Fibroblast of skin of scalp (primary cell): ENCODE results near the gene MPRIP.
"Not testable (repeated sequence)": the region's sequence is repeated elsewhere in the genome, so short reads cannot be mapped to it uniquely, and the experiment has no call there.

Experiments
- DNase-seq: peaks from one replicate; pipeline ENCODE4 v3.0.0-alpha.2; 2013

Gene MPRIP

DNA sequence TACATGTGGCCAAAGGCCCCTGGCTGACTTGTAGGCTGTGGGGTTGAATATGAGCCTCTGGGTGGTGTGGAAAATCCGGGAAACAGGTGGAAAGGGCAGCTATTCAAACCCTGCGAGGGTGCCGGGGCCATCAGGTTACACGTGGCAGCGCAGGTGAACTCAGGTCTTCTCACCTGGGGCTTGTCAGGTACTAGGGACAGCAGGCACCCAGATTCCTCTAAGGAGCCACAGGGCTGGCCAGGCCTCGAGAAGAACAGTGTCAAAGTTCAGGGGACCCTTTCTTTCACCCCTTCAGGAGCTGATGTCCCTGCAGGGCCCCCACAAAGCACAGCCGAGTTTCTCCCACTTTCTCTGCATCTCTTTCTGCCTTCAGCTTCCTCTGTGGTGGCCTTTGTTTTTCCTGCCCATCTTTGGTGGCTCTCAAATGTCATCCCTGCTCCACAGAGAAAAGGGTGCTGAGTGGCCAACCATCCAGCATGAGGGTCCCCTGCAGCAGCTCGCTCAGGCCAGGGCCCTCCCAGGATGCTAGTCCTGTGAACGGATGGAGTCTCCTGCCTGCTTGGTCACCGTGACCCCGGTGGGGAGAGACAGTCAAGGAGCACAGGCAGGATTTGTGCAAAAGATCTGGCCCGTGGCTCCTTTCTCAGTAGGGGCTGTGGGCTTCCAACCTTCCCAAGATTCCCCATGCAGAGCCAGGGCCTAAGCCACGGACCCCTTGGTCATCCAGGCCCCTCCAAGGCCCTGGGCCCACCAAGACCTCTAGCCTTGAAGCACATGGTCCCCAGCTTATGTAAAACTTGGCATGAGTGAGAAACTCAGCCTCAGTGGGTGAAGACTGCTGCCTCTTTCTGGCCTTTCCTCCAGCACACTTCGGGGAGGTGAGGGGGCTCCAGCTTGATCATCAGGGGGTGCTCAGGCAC lies 28.2 kb upstream of the MPRIP start:
- not testable (repeated sequence) for DNase-seq

DNA sequence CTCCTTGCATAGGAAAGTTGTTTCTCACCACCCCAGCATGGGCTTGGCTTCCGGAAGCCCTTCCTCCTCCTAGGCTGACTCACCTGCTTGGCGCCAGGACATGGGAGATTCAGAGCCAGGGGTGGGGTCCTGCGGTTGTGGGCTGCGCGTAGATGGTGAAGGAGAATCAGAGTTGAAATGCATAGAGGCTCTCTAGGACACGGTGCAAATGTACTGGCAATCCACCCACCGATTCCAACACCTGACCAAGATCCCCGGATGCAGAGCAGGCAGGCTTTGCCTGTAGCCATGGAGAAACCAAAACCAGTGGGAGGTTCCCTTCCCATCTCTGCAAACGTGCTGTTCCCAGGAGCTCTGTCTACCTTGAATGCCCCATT lies 27.5 kb upstream of the MPRIP start:
- DNase-seq, result not testable (repeated sequence)

DNA sequence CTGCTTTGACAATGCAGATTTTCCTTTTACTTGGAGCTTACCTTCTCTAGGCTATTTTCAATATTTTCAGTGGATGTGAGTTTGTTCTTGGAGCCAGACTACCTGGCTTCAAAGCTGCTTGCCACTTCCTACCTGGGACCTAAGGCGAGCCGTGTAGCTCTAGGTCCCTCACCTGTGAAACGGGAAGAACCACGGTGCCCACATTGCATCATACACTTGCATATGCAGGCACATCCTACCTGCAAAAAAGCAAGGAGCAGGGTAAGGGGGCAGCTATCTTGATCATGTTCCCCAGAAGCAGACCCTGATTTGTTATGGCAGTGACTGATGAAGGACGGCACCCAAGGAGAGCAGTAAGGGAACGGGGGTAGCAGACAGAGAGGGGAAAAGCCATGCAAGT lies 27.0 kb upstream of the MPRIP start:
- no peak for DNase-seq

DNA sequence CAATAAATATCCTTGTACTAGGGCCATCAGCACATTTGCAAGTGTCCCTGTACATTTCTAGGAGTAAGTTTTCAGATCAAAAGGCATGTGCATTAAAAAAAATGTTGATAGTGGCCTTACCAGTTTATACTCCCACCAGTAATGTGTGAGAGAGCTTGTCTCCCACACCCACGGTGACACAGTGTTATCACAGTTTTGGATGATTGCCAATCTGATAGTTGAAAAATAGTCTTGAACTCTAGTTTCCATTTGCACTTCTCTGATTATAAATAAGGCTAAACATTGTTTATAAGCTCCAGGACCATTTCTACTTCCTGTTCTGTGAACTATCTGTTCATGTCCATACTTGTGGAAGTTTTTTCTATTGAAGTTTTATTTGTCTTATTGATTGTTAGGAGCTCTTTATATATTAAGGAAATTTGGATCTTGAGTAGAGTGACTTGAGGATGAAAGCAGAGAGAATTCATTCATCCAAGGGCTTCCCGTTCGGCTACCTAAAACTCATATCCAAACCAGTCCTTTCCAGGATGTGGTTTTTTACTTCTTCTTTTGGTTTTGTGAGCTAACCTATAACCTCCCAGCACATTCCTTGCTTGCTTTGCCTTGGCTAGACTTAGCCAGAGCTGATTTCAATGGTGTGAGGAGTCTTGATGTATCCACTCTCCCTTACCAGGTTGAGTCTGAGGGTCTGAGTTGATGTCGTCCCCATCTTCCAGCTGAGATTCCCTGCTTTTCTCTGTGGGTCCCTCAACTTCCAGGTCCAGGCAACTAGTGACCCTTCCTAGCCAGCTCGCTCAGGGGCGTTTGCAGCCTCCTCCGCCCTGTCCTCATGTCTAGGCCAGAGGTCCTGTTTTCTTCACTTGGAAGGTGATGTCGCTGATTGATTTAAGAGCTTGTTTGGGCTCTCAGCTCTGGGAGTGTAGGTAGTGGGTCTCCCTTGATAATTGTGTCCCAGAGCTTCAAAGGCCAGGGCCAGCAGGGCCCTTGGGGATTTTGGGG lies 25.8 kb upstream of the MPRIP start:
- DNase-seq, result not testable (repeated sequence)

DNA sequence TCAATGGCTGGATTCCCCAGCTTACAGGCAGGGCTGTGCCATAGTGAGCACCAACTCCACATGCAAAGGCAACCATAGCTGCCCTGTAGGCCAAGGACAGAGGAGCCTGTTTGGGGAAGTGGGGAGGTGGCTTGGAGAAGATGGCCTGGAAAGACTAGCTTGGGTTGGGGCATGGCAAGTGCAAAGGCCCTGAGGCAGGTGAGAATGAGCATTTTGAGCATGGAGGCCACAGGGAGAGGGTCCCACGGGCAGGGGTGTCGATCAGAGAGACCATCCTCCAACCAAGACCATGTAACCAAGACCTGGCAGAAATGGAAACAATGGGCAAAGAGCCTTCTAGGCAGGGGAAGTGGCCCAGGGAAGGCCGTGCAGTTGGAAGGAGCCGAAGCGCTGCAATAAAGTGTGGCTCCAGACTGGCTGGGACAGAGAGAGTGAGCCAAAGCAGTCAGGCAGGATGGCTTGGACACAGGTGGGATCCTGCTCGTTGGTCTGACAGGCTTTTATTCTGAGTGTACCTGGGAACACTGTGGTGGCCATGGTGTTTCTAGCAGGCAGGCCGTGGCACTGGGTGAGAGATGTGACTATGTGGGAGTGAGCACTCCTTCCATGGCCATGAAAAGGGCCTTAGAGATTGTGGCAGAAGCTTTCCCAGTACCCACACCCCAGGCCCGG lies 24.8 kb upstream of the MPRIP start:
- no peak for DNase-seq

DNA sequence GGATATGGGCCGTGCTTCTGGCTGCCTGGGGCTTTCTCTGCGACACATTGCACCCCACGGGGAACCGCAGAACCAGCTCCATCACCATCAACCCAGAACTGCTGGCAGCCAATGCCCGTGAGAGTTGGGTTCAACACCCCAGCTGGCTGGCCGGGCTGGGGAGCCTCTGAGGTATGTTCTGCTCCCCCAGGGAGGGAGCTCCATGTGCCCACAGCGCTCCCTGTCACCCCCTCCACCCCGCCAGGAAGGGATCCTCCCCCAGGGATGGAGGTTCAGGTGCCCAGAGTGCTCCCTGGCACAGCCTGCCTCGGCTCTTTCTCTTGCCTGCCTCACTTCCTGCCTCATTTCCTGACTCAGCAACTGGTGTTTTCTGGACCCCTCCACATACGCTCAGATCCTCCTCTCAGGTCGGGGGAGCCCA lies 24.2 kb upstream of the MPRIP start:
- no peak for DNase-seq

DNA sequence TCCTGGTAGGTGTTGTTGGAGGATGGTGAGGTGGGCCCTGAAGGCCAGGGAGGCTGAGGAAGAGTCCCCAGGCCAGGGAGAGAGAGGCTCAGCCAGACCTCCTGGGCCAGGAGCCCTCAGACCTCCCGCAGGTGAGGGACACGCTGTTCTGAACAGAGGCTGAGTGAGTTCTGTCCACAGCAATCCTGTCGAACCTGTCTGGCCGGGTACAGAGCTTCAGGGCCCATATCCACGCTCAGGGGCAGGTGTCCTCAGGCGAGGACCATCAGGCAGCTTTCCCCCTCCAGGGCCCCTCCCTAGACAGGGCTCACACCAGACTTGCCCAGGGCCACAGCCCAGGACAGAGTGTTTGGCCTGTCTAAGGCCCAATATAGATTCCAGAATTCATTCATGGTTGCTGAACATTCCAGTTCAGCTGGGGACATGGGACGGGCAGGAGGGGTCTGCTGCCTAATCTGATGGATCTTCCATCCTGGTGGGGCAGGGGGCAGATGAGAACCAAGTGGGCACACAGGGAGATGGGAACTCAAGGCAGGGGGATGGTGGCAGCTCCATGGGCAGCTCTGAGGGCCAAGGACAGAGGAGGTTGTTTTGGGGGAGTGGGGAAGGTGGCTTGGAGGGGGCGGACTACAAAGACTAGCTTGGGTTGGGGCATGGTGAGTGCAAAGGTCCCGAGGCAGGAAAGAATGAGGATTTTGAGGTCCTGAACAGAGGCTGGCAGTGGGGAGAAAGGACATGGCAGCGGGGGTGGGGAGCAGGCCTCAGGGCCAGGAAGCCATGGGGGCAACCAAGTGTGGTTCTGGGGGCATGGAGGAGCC lies 23.4 kb upstream of the MPRIP start:
- DNase-seq, result no peak

DNA sequence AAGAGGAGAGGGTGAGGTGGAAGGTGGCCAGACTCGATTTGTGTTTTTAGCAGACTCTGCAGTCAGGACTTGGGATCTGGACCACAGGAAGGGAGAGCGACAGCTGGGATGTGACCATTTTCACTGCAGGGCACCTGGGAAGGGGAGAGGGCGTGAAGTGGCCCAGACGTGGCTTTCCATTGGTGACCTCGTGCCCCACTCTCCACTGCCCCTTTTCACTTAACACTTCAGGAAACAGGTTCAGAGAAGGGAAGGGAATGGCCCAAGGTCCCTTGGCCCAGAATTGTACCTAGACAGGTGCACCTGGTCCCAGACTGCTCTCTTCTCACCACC lies 22.9 kb upstream of the MPRIP start:
- DNase-seq, result no peak

DNA sequence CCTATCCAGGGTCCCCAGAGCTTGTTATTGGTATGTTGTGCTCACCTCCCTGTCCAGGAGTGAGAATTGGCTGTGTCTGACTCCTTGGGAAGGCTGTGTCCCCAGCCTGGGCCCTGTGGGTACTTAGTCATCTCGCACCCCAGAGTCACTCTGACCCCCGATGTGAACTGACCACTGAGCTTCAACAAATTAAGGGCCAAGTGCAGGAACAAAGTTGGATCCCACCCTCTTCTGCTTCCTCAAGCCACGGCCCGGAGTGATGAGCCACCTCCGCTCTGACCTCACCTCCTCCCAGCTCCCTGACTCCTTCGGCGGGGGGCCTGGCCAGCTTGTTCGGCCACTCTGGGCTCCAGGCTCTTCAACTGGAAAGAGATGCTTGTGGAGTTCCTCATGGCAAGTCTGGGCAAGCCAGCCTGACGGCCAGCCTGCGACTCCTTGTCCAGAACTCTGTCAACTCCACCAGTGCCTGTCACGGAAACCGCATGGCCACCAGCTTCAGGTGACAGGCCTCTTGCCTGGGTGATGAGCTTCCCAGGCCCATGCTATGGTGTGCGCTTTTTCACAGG lies 22.3 kb upstream of the MPRIP start:
- DNase-seq, result no peak

DNA sequence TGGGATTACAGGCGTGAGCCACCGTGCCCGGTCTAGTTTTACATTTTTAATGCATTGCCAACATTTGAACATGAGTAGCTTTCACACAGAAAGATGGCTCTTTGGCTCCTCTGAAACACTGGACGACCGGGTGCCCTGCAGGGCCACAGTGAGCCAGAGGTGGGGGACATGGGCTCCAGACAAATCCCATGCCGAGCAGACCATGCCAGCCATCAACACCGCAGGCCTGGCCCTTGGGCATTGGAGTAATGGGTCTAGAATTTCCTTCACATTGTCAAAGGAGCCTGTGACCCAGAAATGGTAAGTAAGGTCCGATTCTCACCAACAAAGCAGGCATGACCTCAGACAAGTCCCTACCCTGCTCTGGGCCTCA lies 21.4 kb upstream of the MPRIP start:
- no peak for DNase-seq

DNA sequence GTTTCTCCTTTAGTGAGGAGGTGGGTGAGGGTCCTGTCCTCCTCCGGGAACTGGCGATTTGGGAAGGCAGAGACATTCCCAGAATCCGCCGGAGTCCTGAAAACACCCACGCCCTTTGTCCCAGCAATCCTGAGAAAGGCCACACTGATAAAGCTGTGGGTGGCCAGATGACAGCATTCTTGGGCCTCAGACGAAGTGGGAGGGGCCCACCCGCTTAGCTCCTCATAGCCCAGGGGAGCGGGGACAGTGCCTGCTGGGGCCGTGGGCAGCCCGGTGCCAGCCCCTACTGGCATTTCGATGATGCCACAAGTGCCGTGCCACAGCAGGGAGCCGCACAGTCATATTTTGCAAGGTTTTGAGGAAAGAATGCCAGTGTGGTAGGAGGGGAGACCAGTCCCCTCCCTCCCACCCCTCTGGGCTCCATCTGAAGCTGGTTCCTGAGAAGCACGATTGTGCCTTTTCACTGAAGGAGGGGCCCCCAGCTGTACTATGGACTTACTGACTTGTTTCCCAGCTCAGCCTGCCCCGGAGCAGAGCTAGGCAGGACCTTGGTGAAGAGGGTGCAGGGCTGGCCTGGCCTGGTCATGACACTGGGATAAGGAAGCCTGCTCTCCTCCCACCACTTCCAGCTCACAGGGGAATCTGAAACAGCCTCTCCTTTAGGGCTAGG lies 20.9 kb upstream of the MPRIP start:
- DNase-seq, result peak; percentile 74

DNA sequence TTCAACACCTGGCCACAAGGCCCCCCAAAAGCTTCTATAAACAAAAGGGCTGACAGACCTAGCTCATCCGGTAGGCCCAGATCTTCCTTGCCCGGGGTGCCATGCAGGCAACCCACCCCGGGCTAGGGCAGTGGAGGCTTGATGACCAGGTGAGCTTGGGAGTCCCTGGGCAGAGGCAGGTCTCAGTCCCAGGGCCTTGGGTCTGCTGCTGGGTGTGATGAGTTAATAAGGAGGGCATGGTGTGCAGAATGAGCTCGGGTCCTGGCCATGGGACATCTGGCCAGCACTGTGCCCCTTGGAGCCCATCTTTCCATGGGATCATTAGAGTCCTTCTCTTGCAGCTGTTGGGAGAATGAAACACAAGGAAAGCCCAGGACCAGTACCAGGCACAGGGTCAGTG lies 20.2 kb upstream of the MPRIP start:
- no peak for DNase-seq

DNA sequence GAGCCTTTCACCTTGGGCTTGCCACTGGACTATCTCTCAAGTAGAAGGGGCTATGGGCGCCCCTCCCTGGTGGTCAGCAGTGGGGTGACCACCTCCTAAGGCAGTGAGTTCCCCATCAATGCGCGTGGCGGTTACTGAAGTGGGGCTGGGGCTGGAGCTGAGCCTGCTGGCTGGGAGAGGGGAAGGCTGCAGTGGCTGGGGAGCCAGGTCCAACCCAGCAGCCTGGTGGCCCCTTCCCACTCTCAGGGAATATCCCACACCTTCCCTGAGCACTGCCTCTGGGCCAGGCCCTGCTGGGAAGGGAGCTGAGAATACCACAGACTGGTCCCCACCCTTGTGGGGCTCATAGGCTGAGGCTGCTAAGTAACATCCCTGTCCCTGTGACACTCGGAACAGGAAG lies 19.8 kb upstream of the MPRIP start:
- DNase-seq, result no peak

DNA sequence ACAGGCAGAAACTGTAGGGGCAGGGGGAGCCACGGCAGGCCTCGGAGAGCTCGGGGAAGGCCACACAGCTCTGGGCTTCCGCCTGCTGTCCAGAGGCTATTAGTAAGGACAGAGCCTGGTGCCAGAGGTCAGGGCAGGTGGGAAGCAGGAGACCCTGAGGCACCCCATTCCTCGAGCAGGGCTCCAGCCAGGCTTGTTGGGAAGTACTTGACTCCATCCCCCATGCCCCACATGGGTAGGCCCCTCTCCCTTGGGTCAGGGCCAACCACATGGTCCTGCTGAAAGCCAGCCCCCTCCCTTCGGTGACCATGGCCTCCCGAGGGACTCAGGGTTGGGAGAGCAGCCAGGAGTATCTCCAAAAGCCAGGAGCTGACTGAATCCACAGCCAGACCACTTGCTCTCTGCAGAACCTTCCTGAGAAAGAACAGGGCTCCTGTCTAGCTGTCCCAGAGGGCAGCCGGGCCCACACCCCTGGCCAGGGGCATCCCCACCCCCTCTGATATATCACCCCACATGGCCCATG lies 17.4 kb upstream of the MPRIP start:
- peak; percentile 33 for DNase-seq

DNA sequence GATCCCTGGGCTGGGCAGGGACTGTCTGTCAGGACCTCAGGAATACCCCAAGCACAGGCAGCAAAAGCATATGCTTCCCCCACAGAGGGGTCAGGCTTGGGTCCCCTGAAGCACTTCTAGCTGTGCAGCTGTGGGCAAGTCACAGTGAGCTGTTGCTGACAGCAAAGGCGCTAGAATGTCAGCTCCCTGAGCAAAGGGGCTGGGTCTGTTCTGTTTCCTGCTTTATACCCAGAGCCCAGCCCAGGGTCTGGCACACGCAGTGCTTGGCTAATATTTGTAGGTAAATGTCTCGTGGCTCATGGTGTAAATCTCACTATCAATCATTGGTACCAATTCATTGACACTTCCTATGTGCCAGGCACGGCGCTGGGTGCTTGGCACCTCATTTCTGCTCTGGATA lies 16.6 kb upstream of the MPRIP start:
- DNase-seq, result no peak

DNA sequence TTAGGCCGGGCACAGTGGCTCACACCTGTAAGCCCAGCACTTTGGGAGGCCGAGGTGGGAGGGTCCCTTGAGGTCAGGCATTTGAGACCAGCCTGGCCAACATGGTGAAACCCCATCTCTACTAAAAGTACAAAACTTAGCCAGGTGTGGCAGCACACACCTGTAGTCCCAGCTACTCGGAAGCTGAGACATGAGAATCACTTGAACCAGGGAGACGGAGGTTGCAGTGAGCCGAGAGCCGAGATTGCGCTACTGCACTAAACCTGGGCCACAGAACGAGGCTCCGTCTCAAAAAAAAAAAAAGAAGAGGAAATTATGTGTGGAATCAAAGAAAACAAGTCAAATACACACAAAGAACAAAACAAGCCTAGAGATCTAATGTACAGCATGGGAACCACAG lies 16.1 kb upstream of the MPRIP start:
- no peak for DNase-seq

DNA sequence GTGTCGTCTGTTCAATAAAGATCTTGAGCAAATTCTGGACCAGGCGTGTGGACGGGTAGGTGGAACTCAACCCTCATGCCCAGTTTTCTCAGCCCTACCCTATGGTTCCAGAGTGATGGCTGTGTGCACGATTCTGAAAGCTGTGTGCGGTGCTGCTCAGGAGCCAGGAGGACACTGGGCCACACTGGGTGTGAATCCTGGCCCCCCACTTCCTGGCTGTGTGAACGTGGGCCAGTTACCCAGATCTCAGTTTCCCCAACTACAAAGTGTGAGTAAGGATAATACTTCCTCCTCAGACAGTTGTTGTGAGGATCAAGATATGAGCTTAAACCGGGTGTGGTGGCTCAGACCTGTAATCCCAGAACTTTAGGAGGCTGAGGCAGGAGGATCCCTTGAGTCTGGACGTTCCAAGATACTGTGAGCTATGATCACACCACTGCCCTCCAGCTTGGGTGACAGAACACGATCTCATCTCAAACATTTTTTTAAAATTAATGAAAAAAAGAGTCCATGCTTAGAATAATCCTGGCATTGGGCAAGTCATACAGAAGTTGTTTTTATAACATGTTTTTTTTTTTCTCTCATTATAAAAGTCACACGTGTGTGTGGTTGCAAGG lies 14.7 kb upstream of the MPRIP start:
- DNase-seq, result no peak

DNA sequence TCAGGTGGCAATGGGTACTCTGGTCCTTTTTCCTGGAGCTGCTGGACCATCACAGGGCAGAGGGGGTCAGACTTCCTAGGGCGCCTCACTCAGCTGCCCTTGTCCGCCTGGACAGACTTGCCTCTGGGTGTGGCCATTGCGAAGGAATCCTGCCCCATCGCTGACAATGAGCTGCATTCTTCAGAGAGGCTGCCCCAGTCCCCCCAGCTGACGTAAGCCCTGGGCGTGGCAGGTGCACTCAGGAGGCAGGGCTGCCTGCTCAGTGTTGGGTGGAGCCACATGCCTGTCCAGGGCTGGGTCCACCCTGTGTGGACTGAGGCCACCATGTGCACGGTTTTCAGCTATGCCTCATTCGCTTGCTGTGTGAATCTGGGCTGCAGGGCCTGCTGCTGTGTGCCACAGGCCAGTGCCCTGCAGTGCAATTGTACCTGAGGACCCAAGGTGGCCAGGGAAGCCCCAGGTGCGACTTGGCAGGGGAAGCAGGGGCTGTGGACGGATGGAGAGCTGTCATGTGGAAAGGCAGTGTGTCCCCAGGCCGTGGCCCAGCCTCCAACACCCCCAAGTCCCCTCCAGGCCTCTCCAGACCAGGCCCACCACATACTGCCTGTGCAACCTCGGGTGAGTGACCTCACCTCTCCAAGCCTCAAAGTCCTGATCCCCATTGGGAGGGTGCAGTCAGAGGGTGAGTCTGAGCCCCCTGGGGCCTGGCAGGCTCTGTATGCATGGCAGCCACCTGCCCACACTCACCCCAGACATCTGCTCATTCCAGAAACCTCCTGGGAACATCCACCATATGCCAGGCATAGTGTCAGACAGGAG lies 14.0 kb upstream of the MPRIP start:
- peak; percentile 82 for DNase-seq

DNA sequence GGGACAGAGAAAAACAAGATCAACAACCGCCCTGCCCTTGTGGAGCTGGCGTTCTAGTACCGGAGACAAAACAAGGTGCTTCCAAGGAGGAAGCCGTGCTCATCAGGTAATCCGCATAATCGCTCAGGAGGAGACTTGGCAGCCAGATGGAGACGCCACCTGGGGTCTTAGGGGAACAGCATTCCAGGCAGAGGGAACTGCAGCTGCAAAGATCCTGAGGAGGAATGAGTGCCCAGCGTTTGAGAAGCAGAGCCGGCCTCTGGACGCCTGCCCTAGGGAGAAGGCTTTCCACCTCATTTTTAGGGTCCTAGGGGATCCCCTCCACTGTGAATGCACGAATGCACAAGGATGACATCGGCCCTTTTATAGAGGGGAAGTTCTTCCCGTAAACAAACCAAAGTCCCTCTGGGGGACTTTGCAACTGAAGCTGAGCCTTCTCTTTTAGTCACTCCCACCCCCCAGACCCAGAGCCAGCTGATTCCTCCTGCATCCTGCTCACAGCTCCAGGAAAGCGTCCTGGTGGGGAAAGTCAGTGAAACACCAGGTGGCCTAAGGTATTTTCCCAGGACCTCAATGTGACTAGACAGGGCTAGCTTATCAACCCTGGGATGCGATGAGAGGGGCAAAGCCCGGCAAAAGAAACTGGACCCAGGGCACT lies 13.2 kb upstream of the MPRIP start:
- no peak for DNase-seq
